NB4 (cell line): ENCODE data around the gene UNC5C.

Experiments
- DNase-seq: peaks from one replicate; pipeline ENCODE4 v3.0.0; 2010; ENCODE audit warnings: low read depth
- H3K4me3 ChIP-seq: one replicate; pipeline ENCODE4 v1.5.1; 2011; ENCODE audit warnings: mild to moderate bottlenecking, low read depth, low read length, moderate library complexity
- CTCF ChIP-seq: IDR thresholded peaks from one replicate; pipeline ENCODE4 v1.5.1; 2012; ENCODE audit warnings: low read depth, low read length
- MAX ChIP-seq: IDR thresholded peaks from 2 replicates; pipeline ENCODE4 v1.6.1; 2011; ENCODE audit warnings: low read depth, low read length
- MYC ChIP-seq: IDR thresholded peaks from 2 replicates; pipeline ENCODE4 v1.6.1; 2011; ENCODE audit warnings: low read depth, low read length
- POLR2A ChIP-seq: IDR thresholded peaks from 2 replicates; pipeline ENCODE4 v1.6.1; 2011; ENCODE audit warnings: mild to moderate bottlenecking; ENCODE audit not compliant: insufficient read length; ENCODE audit errors: extremely low read depth

UNC5C gene

GRCh38 chr4:95398217-95398616 is 150.6 kb downstream of the UNC5C start:
- TF ChIP-seq MAX (no peak), MYC (no peak), POLR2A (no peak), CTCF (no peak)
- DNase-seq: no peak
- no peak overlapping the region for H3K4me3 ChIP-seq

GRCh38 chr4:95394752-95395306 is 153.9 kb downstream of the UNC5C start:
- no peak overlapping the region for H3K4me3 ChIP-seq
- DNase-seq: no peak
- TF ChIP-seq MYC (no peak), CTCF (no peak), MAX (no peak), POLR2A (no peak)

- TF ChIP-seq MYC (no peak), POLR2A (no peak), MAX (no peak), CTCF (no peak)
- H3K4me3 ChIP-seq: no peak overlapping the region
- no peak for DNase-seq
These were observed 155.0 kb downstream of the UNC5C start for GRCh38 chr4:95393821-95394220.

- TF ChIP-seq CTCF: no peak
- no peak for TF ChIP-seq POLR2A
- TF ChIP-seq MYC: no peak
- no peak for TF ChIP-seq MAX
- no peak for DNase-seq
- no peak overlapping the region for H3K4me3 ChIP-seq
These were observed 159.9 kb downstream of the UNC5C start for GRCh38 chr4:95388911-95389310.

GRCh38 chr4:95387719-95388118 is 161.1 kb downstream of the UNC5C start:
- no peak overlapping the region for H3K4me3 ChIP-seq
- no peak for DNase-seq
- TF ChIP-seq MYC (no peak), CTCF (no peak), POLR2A (no peak), MAX (no peak)

GRCh38 chr4:95386410-95386809 is 162.4 kb downstream of the UNC5C start:
- TF ChIP-seq MAX (no peak), POLR2A (no peak), CTCF (no peak), MYC (no peak)
- no peak for DNase-seq
- no peak overlapping the region for H3K4me3 ChIP-seq
